ENCODE measurements around the gene FLYWCH1.

DNA sequence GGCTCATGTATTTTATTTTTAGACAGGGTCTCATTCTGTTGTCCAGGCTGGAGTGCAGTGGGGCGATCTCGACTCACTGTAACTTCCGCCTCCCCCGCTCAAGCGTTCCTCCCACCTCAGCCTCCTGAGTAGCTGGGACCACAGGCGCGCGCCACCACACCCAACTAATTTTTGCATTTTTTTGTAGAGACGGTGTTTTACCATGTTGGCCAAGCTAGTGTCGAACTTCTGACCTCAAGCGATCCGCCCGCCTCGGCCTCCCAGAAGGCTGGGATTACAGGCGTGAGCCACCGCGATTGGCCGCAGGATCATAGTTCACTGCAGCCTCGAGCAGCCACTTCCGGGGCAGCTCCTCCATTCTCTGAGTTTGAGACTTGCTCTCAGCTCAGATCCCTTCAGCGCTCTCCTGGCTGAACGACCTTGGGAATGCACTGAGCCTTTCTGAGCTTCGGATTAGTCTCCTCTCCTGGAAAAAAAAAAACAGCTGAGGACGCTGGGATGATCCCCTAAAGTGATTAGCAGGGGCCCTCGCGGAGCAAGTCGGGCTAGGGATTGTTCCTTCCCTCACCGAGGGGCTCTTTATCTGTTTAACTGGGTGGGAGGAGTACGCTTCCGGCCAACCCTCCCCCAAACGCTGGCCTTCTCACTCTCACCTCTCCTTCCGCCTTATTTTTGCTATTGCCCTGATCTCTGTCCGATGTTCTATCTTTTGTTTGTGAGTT, 69.6 kb downstream of the FLYWCH1 start:
- TF ChIP-seq KDM1A (IDR thresholded peaks at IDR 0.05; ENCODE audit: borderline replicate concordance), result no peak
- no peak for TF ChIP-seq SPI1 (IDR thresholded peaks at IDR 0.05; ENCODE audit: borderline replicate concordance, insufficient read depth, low read depth, low read length)
- TF ChIP-seq FOXM1 (IDR thresholded peaks at IDR 0.05; ENCODE audit: low read depth, low read length), result no peak
- TF ChIP-seq, protein P1, sequence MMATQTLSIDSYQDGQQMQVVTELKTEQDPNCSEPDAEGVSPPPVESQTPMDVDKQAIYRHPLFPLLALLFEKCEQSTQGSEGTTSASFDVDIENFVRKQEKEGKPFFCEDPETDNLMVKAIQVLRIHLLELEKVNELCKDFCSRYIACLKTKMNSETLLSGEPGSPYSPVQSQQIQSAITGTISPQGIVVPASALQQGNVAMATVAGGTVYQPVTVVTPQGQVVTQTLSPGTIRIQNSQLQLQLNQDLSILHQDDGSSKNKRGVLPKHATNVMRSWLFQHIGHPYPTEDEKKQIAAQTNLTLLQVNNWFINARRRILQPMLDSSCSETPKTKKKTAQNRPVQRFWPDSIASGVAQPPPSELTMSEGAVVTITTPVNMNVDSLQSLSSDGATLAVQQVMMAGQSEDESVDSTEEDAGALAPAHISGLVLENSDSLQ (IDR thresholded peaks at IDR 0.05), result no peak
- TF ChIP-seq POLR2A (IDR thresholded peaks at IDR 0.05; ENCODE audit: low read depth, low read length), result no peak
- TF ChIP-seq EP300 (IDR thresholded peaks at IDR 0.05; ENCODE audit: borderline replicate concordance in 1 of 2, control insufficient read depth in 1 of 2, low read depth in 2 of 2, low read length in 2 of 2), result no peak
- TF ChIP-seq CHD2 (IDR thresholded peaks at IDR 0.05; ENCODE audit: borderline replicate concordance, low read depth, low read length), result no peak
- TF ChIP-seq, protein P2, sequence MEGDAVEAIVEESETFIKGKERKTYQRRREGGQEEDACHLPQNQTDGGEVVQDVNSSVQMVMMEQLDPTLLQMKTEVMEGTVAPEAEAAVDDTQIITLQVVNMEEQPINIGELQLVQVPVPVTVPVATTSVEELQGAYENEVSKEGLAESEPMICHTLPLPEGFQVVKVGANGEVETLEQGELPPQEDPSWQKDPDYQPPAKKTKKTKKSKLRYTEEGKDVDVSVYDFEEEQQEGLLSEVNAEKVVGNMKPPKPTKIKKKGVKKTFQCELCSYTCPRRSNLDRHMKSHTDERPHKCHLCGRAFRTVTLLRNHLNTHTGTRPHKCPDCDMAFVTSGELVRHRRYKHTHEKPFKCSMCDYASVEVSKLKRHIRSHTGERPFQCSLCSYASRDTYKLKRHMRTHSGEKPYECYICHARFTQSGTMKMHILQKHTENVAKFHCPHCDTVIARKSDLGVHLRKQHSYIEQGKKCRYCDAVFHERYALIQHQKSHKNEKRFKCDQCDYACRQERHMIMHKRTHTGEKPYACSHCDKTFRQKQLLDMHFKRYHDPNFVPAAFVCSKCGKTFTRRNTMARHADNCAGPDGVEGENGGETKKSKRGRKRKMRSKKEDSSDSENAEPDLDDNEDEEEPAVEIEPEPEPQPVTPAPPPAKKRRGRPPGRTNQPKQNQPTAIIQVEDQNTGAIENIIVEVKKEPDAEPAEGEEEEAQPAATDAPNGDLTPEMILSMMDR (IDR thresholded peaks at IDR 0.05 in 2 of 3, conservative IDR thresholded peaks at IDR 0.05 in 1 of 3; ENCODE audit: control insufficient read depth in 2 of 3, extremely low read depth in 1 of 3, insufficient read depth in 1 of 3, low read depth in 3 of 3, low read length in 3 of 3), result no peak
- no peak for TF ChIP-seq RCOR1 (conservative IDR thresholded peaks at IDR 0.05; ENCODE audit: low read depth, low read length)
- no peak for TF ChIP-seq TBL1XR1 (IDR thresholded peaks at IDR 0.05; ENCODE audit: low read depth, low read length)
- no peak for TF ChIP-seq EGR1 (IDR thresholded peaks at IDR 0.05; ENCODE audit: borderline replicate concordance in 1 of 2, low read depth in 2 of 2, low read length in 2 of 2)
- TF ChIP-seq EZH2 (IDR thresholded peaks at IDR 0.05; ENCODE audit: borderline replicate concordance, control insufficient read depth, low read depth, low read length), result no peak
- TF ChIP-seq ETV6 (conservative IDR thresholded peaks at IDR 0.05 in 1 of 2, IDR thresholded peaks at IDR 0.05 in 1 of 2; ENCODE audit: borderline replicate concordance in 1 of 2, low read depth in 1 of 2), result no peak
- TF ChIP-seq RAD21 (IDR thresholded peaks at IDR 0.05; ENCODE audit: insufficient read depth, low read depth, low read length), result no peak
